H1 (cell line): ENCODE results near the gene KRT75. TPM values are rescaled to one million over a fixed set of nuclear protein-coding genes. Genes with fewer than 3 reads are reported as not detected.

Experiments
- ASH2L ChIP-seq: fragments of 200-600, 300-600 bp; sonication (generic); IDR thresholded peaks from one replicate; pipeline ENCODE4 v1.7.1; 2017; ENCODE audit warnings: low read length
- EGR1 ChIP-seq: IDR thresholded peaks from 2 replicates; pipeline ENCODE4 v1.6.1; 2011; ENCODE audit warnings: low read depth, low read length, borderline replicate concordance
- MAFK ChIP-seq: IDR thresholded peaks from 2 replicates; pipeline ENCODE4 v1.6.1; 2012; ENCODE audit warnings: low read depth, mild to moderate bottlenecking, improper control_type of control experiment, low read length
- PHF8 ChIP-seq: fragments of 200-600 bp; sonication (generic); conservative IDR thresholded peaks from 2 replicates; pipeline ENCODE4 v1.7.1; 2012; ENCODE audit warnings: low read depth, mild to moderate bottlenecking, inconsistent platforms, low read length, moderate library complexity
- SAP30 ChIP-seq: fragments of 300-600 bp; sonication (generic); IDR thresholded peaks from 2 replicates; pipeline ENCODE4 v1.7.1; 2012; ENCODE audit warnings: low read length, moderate library complexity, mild to moderate bottlenecking, inconsistent platforms; ENCODE audit not compliant: insufficient read depth, insufficient replicate concordance
- polyA plus RNA-seq, 7 experiments: library from polyadenylated mRNA; depleted of rRNA in 3 of 7; stranded (reverse) in 5 of 7; unstranded in 2 of 7; fragments of >200 nt in 5 of 7; fragments of 200-250 nt in 2 of 7; gene quantifications; 1 replicate in 5 of 7; 2 replicates in 1 of 7; 4 replicates in 1 of 7; pipeline versions ENCODE4 v1.2.1 to v1.2.3, GENCODE V29; 2011 to 2013; ENCODE audit warnings: missing spikeins in 2 of 7, mixed read lengths in 2 of 7
- total RNA-seq: library from RNA; stranded (reverse); fragmentation: NEBNext Ultra II Directional; extraction: Animal tissue kit (Norgen Biotek cat#: 25700); gene quantifications from 2 replicates; pipeline ENCODE4 v1.2.1, GENCODE V29; 2021
- TF ChIP-seq, protein P1 (sequence below): IDR thresholded peaks from 2 replicates; pipeline ENCODE4 v1.6.1; 2011; ENCODE audit warnings: low read length, improper control_type of control experiment

Gene KRT75
- total and polyA plus RNA-seq, 2 of the 8 experiments (the other 6 are each of a cell fraction or from before 2014, with no cell fraction given), result not detected

DNA sequence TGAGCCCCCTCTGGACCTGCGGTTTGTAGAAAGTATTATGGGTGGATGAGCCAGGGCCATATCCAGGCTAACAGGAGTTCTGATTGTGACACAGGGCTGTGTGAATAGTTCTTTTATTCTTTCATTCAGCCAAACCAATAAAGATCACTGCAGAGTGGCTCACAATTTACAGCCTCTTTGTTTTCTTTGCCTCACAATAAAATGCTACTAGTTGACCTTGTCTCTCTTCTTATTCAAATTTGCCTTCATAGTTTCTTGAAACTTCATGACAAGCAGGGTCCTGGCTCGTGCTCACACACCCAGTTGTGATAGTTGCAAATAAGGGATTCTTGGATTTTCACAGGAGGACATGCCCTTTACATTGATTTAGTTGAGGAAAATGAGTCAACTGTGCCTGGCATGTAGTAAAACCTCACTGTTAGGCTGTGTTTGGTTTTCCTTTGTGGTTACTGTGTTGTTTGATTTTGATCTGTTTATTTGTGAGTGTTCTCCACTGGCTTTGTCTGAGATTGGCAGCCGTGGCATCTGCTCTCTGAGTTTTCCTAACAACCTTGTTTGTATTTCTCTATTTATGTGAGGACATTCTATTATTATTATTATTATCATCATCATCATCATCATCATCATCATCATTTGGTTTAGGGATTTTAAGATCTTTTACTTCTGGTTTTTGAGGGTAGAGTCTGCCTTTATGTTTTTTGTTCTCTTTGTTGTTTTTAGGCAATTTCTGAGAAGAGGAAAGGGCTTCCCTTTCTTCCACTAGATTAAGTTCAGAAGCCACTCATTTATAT is 20.4 kb upstream of the KRT75 start (continued):
- TF ChIP-seq, protein P1, sequence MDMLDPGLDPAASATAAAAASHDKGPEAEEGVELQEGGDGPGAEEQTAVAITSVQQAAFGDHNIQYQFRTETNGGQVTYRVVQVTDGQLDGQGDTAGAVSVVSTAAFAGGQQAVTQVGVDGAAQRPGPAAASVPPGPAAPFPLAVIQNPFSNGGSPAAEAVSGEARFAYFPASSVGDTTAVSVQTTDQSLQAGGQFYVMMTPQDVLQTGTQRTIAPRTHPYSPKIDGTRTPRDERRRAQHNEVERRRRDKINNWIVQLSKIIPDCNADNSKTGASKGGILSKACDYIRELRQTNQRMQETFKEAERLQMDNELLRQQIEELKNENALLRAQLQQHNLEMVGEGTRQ, result no peak
- TF ChIP-seq EGR1 (no peak), SAP30 (no peak), MAFK (no peak), ASH2L (no peak), PHF8 (no peak)
